Renal cortical epithelial cell (primary cell): Measurements from ENCODE around the gene TMEM35B. TPM values are rescaled to one million over a fixed set of nuclear protein-coding genes. Genes with fewer than 3 reads are reported as not detected.
A peak's percentile ranks its signal among the peaks of the same experiment; 100 is the strongest.
"Not testable (repeated sequence)": the region's sequence is repeated elsewhere in the genome, so short reads cannot be mapped to it uniquely, and the experiment has no call there.

Experiments
- DNase-seq: peaks from one replicate; pipeline ENCODE4 v3.0.0-alpha.2; 2011; ENCODE audit warnings: low read depth
- total RNA-seq: library from RNA; depleted of rRNA; stranded (reverse); fragments of >200 nt; gene quantifications from 2 replicates; pipeline ENCODE4 v1.2.3, GENCODE V29; 2014

Gene TMEM35B
- 32.6 and 73.6 TPM in 2 replicates for total RNA-seq

DNA sequence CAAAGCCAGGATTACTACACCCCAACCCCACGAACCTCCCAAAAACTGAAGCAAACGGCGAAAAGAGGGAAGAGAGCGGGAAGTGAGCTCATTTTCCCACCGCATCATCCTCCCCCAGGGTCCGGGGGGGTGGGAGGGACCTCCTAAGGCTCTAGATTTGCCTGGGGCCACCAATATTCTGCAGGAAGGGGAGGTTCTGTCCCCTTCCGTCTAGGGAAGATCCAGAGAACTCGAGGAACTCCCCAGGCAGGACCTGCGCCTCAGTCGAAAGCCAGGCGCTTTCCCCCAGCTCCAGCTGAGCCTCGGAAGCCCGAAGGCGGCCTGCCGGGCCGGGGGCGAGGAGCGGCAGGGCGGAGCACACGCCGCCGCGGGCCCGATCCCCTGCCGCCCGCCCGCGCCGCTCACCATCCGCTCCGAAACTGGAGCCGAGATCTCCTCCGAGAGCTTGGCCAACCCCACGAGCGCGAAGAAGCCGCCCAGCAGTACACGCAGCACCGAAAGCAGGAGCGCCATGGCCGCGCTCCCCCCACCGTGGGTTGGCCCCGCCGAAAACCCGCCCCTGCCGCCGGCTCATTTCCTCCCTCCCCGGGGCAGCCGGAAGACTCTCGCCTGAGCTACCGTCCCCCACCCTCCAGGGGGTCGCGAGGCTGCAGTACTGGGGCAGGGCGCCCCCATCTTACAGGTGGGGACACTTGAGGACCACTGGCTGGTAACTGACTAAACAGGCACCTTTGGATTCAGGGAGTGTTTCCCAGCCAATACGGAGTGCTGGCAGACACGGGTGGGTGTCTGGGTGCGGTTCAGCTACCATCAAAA is at the start of gene TMEM35B:
TMEM35B (minus strand) TSS at position 555 of the 816 bp plus-strand sequence; CDS start at position 513, 42 bp downstream.
- DNase-seq, result no peak

DNA sequence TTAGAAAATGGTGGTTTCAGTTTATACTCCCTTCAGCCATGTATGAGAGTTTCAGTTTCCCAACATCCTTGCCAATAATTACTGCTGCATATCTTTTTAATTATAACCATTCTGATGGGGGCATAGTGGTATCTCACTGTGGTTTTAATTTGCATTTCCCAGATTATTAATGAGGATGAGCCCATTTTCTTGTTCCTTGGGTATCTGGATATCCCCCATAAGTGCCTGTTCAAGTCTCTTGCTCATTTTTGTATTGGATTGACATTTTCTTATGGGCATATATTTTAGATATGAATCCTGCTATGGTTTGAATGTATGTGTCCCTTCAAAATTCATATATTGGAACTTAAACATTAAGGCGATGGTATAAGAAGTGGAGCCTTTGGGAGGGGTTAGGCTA is 48.2 kb upstream of the TMEM35B start:
- no peak for DNase-seq

GRCh38 chr1:35032384-35032739 is 47.2 kb upstream of the TMEM35B start:
- DNase-seq, result no peak

DNA sequence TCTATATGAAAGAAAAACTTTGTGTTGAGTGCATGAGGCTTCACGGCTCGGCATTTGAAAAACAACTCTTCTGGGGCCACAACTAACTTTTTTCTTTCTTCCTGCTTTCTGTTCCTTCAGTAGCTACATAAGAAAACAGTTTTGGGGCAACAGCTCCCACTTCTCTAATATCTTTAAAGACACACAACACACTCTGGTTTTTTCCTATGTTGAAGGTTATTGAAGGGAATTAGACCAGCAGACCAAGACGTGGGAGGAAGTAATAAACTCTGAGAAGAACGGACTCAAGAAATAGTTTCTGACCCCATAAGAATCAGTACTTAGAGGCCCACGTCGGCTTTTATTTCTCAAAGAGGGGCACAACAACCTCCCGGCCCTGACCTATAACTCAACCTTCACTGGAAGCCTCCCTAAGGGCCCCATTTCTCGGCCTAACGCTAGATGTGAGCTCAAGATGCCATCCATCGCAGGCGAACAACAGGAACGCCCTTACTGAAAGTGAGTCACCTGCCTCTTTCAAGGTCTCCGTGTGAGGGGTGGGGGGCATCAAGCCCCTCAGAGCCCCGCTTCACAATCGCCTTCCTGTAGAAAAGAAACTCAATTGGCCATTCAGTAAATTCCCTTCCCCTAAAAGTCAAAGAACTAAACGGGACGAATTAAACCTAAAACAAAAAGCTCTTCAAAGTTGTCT is 45.8 kb upstream of the TMEM35B start:
- peak; percentile 47 for DNase-seq

- DNase-seq, result no peak
These were observed 45.2 kb upstream of the TMEM35B start for GRCh38 chr1:35030338-35030737.

DNA sequence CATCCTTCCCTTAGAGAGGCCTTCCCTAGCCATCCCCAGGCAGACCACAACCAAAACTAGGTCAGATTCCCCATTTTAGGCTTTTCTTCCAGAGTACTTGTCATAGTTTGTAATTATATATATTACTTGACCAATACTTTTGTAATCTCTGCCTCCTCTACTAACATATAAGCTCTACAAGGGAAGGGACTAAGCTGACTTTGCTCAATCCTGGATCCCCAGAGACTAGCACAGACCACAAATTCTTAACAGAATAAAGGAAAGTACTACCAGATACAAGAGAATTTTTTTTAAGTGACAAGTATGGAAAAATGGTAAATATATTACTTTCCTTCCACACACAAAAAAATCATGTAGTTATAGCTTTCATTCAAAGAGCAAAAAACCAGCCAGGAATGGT is 44.6 kb upstream of the TMEM35B start:
- DNase-seq, result no peak

- no peak for DNase-seq
These were observed 31.3 kb upstream of the TMEM35B start for GRCh38 chr1:35016406-35016805.

- DNase-seq, result no peak
These were observed 29.3 kb upstream of the TMEM35B start for GRCh38 chr1:35014486-35014885.

GRCh38 chr1:35005711-35006110 is 20.6 kb upstream of the TMEM35B start:
- peak; percentile 38 for DNase-seq

DNA sequence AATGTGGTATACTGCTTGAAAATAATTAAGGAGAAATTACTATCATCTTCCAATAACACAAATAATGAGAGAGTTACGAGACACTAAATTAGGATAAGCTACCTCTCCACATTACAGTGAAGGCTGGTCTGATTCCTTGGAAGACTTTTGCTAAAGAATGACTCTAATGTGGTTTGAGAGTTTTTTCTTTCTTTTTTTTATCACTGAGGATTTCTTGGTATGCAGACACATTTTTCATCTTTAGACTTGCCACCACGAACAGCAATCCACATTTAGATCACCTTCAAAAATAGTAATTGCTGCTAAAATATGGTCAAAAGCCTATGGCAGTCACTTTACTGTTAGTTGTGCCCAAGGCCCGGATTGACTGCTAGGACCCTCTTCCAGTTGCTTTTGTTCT is 16.6 kb upstream of the TMEM35B start:
- DNase-seq, result no peak

DNA sequence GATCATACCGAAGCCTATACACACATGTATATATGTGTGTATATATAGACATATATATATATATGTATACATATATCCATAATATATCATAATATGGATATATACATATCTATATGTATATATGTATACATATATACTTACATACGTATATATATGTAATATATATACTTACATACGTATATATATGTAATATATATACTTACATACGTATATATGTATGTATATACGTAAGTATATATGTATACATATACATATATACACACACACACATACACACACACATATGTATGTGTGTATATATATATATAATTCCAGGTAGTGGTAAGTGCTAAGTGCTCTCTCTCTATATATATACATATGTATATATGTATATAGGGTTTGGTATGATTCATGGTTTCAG is 9.7 kb upstream of the TMEM35B start:
- no peak for DNase-seq

DNA sequence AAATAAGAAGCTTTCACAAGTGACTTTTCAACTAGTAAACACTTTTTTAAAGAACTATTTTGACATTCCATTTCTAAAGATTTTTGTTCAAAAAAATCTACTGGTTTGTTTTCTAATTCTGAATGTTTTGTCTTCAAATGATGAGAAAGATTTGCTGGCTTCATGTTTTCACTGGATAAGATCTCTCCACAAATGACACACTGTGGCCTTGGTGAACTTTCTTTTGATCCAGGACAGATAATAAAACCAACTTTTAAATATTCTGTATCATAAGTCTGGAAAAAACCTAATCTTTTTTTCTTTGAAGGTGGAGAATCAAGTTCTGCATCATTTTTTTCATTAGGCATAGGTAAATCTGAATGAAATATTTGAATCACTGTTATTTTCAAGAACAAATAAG is 3.4 kb upstream of the TMEM35B start:
- no peak for DNase-seq

DNA sequence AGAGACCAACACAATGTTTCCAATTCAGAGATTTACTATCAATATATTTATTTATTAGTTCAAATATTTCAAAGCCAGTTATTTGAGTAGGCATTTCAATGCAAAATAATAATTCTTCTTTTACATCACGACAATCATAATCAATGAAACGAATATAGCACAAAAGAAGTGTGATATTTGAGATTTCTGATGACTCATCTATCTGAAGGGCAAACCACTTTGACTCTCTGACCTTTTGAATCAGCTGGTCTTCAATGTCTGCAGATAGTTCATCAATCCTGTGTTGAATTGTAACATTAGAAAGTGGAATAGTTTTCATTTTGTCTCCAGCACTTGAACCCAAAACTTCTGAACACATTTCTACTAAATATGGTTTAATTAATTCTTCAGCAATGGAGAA is 3.0 kb upstream of the TMEM35B start:
- DNase-seq, result no peak

- DNase-seq, result peak; percentile 15
These were observed 1.9 kb upstream of the TMEM35B start for GRCh38 chr1:34987018-34987417.

DNA sequence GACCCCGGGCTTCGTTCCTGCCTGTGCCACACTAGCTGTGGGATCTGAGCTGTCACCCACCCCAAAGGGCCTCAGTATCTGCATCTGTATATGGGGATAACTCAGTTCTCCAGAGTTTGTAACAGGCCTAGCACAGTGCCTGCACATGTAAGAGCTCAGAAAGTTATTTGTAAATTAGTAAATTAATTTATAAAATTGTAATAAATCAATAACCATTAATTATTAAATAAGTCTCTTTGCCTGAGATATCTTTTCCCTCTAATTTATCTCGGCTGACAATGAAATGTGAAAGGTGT is 410 bp upstream of the TMEM35B start:
- DNase-seq, result not testable (repeated sequence)

GRCh38 chr1:34984435-34984792 is 733 bp downstream of the TMEM35B start:
- no peak for DNase-seq

- peak; percentile 42 for DNase-seq
These were observed 1.3 kb downstream of the TMEM35B start for GRCh38 chr1:34983700-34984355.

DNA sequence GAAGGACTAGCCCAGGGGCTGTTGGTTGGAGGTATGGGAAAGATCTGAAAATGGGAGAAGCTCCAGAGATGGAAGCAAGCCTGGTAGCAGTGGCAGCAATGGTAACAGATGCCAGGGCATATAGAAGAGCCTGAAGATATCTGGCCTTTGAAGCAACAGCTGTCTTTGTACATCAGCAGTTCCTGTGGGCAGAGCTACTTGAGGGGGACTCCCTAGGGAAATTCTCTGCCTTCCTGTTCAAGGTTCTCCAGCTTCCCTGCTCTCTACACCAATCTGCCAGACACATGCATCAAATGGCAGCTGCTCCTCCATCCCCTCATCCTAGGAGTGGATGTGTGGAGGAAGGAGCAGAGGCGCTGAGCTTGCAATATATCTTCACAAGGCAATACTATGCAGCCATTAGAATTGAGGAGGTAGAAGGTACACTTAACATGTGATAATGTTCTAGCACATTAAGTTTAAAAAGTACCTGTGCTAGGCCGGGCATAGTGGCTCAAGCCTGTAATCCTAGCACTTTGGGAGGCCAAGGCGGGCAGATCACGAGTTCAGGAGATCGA is 2.2 kb downstream of the TMEM35B start:
- no peak for DNase-seq

GRCh38 chr1:34980715-34981114 is 4.4 kb downstream of the TMEM35B start:
- no peak for DNase-seq

- DNase-seq, result no peak
These were observed 6.2 kb downstream of the TMEM35B start for GRCh38 chr1:34978921-34979320.

DNA sequence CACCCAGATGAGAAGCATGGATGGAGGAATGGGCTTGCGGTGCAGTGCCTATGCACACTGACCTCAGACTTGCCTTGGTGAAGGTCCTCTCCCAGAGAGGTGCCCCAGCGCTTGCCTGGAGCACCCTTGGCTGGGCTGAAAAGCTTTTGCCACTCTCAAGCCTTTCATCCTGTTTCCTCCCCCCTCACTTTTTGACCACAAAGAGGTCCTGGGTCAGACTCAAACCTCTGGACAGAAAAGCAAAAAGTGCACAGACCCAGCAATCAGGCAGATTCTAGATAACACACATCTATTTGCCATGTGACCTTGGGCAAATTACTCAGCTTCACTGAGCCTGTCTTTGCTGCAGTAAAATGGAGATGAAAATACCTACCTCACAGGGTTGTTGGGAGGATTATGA is 7.3 kb downstream of the TMEM35B start:
- DNase-seq, result peak; percentile 9

DNA sequence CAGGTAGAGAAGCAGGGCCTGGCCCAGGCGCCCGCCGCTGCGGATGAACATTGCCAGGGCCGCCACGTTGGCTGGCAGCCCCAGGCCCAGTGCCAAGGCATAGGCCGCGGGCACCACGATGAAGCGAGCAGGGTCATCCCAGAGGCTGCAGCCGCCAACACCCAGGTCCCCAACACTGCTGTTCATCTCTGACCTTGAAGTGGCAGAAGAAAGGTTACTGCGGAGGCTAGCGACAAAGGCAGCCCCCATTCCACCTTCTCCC is 8.0 kb downstream of the TMEM35B start:
- no peak for DNase-seq
